GM19240 (cell line): ENCODE results near the gene TNFSF8.

Source experiments
- DNase-seq: peaks from one replicate; pipeline ENCODE4 v3.0.0; 2011; ENCODE audit warnings: low spot score; ENCODE audit not compliant: insufficient read length

TNFSF8 gene

GRCh38 chr9:114878879-114879564 lies 51.4 kb downstream of the TNFSF8 start:
- DNase-seq = no peak

GRCh38 chr9:114869845-114870244 lies 60.5 kb downstream of the TNFSF8 start:
- no peak for DNase-seq

- no peak for DNase-seq
Measured at GRCh38 chr9:114869378-114869777, 61.0 kb downstream of the TNFSF8 start.

GRCh38 chr9:114867327-114867726 lies 63.1 kb downstream of the TNFSF8 start:
- no peak for DNase-seq

GRCh38 chr9:114864471-114864870 lies 65.9 kb downstream of the TNFSF8 start:
- DNase-seq = no peak

GRCh38 chr9:114861922-114862605 lies 68.3 kb downstream of the TNFSF8 start:
- no peak for DNase-seq

- no peak for DNase-seq
Measured at GRCh38 chr9:114861273-114861672, 69.1 kb downstream of the TNFSF8 start.

- DNase-seq = no peak
Measured at GRCh38 chr9:114860187-114860586, 70.2 kb downstream of the TNFSF8 start.

- no peak for DNase-seq
Measured at GRCh38 chr9:114856942-114857315, 73.5 kb downstream of the TNFSF8 start.

- DNase-seq = no peak
Measured at GRCh38 chr9:114856215-114856941, 74.0 kb downstream of the TNFSF8 start.

- no peak for DNase-seq
Measured at GRCh38 chr9:114855488-114855887, 74.9 kb downstream of the TNFSF8 start.

GRCh38 chr9:114854736-114855355 lies 75.5 kb downstream of the TNFSF8 start:
- DNase-seq = no peak

GRCh38 chr9:114853071-114853855 lies 77.1 kb downstream of the TNFSF8 start:
- DNase-seq = no peak

- DNase-seq = no peak
Measured at GRCh38 chr9:114852050-114852594, 78.3 kb downstream of the TNFSF8 start.

GRCh38 chr9:114851306-114851705 lies 79.1 kb downstream of the TNFSF8 start:
- no peak for DNase-seq
